NCI-H82 treated with DMSO at 0.1 percent for 48 hours (cell line): ENCODE results near the gene IGSF21.
"Not testable (repeated sequence)": the region's sequence is repeated elsewhere in the genome, so short reads cannot be mapped to it uniquely, and the experiment has no call there.

ENCODE experiments used
- DNase-seq: peaks from one replicate; lab custom pipeline; 2025; ENCODE audit not compliant: unreplicated experiment; lab: John Stamatoyannopoulos, UW

IGSF21 gene

GRCh38 chr1:18351735-18352134 lies 244.1 kb downstream of the IGSF21 start:
- DNase-seq, result peak; percentile 71

DNA sequence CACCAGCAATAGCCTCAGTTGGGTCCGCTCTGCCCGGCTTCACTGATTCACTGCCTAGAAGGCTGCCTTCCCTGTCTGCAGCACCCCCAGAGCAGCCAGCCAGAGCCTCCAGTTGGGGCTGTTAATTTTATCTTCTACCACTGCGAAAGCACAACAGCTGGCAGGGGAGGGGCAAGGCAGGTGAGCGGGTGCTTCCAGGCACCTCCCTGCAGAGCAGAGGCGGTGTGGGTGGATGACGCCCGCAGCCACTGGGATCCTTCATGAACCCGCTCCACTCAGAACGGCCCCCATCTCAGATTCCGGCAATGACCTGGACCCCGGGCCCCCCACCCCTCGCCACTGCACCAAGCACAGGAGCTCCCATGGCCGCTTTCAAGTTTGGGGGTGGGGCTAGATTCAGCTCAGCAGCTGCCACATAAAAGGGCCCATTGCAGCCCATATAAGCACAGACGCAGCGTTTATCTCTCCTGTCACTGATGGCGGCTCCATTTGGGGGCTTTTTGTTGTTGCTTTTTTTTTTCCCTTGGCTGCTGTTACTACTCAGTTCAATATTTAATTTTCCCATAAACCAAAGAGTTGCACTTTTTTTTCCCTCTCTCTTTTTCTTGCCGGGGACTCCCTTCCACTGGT lies 245.2 kb downstream of the IGSF21 start:
- peak; percentile 6 for DNase-seq

DNA sequence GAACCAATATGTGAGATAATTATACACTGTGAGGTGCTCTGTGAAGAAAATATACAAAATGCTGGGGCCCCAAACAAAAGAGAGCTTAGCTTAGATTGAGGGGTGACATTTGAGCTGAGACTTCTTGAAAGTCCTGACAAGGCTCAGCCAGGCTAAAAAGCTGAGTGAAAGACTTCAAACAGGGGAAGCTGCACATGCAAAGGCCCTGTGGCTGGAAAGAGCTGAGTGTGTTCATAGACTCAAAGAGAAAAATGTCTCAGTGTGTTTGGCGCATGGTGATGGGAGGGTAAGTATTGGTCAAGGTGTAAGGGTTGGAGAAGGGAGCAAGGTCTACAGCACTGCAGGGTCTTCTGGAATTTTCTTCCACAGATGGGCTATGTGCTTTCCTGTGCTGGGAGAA lies 245.9 kb downstream of the IGSF21 start:
- DNase-seq, result no peak

GRCh38 chr1:18353992-18354391 lies 246.4 kb downstream of the IGSF21 start:
- no peak for DNase-seq

GRCh38 chr1:18354612-18355011 lies 247.0 kb downstream of the IGSF21 start:
- DNase-seq, result no peak

- DNase-seq, result no peak
Observed at GRCh38 chr1:18357622-18358230, 250.1 kb downstream of the IGSF21 start.

- DNase-seq, result no peak
Observed at GRCh38 chr1:18358600-18358999, 251.0 kb downstream of the IGSF21 start.

DNA sequence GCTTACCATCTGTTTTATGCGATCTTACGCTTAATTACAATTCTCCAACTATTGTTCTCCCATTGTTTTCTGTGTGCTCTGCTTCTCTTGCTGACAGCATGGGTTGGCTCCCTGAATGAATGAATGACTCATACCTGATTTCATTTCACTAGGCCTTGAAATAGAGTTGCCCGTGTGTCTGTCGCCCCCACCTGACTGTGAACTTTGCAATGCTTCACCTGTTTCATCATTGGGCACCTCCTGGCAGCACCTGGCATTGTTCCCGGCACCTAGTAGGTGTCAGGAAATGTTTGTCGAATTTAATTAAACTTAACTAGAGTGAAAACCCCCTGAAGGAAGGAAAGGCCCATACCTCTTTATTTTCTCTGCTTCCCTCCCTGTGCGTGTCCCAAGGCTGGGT lies 252.7 kb downstream of the IGSF21 start:
- DNase-seq, result no peak

GRCh38 chr1:18362150-18362549 lies 254.6 kb downstream of the IGSF21 start:
- no peak for DNase-seq

- DNase-seq, result no peak
Observed at GRCh38 chr1:18363436-18363835, 255.8 kb downstream of the IGSF21 start.

DNA sequence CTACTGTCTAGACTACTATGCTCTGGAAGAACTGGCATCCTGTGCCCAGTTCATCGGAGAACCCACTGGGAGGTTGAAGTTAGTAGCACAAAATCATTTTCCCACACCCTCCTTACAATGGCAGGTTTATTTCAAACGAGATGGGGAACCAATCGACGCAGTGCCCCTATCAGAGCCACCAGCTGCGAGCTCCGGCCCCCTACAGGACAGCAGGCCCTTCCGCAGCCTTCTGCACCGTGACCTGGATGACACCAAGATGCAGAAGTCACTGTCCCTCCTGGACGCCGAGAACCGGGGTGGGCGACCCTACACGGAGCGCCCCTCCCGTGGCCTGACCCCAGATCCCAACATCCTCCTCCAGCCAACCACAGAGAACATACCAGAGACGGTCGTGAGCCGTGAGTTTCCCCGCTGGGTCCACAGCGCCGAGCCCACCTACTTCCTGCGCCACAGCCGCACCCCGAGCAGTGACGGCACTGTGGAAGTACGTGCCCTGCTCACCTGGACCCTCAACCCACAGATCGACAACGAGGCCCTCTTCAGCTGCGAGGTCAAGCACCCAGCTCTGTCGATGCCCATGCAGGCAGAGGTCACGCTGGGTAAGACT lies 257.6 kb downstream of the IGSF21 start:
- no peak for DNase-seq

DNA sequence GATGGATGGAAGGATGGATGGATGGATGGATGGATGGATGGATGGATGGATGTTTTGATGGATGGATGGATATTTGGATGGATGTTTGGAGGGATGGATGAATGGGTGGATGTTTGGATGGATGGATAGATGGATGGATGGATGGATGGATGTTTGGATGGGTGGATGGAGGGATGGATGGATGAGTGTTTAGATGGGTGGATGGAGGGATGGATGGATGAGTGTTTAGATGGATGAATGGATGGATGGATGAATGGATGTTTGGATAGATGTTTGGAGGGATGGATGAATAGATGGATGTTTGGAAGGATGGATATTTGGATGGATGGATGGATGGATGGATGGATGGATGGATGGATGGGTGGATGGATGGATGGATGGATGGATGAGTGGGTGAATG lies 264.9 kb downstream of the IGSF21 start:
- not testable (repeated sequence) for DNase-seq

DNA sequence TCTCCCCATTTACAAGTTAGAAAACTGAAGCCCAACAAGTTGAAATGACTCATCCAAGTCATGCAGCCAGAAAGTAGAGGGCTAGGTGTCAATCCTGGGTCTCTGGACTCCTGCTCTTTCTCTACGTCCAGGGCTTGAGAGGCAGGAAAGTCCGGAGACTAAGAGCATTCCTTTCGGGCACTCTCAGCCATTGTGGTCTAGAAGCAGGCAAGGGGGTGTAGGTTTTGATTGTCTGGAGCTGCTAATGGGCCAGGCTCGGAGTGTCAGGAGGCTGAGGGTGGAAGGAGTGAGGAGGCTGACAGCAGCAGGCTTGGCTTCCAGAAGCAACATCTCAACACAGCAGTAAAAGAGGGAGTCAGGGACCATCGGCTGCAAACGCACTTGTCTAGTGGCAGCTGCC lies 265.6 kb downstream of the IGSF21 start:
- DNase-seq, result no peak

- DNase-seq, result peak; percentile 18
Observed at GRCh38 chr1:18373882-18374493, 266.4 kb downstream of the IGSF21 start.

GRCh38 chr1:18376661-18377060 lies 269.1 kb downstream of the IGSF21 start:
- no peak for DNase-seq

DNA sequence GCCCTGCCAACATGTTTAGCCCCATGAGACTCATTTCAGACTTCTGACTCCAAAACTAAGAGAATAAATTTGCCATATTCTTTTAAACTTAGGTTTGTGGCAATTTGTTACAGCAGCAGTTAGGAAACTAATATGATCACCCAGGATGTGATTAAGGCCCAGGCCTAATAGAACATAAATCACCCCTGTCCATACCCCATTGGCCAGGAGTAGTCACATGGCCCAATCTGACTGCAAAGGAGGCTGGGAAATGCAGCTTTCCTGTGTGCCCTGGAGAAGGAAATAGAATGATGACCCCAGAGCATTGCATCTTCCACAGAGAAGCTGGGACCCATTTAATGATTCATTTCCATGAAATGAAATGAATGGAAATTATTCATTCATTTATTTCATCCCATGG lies 272.7 kb downstream of the IGSF21 start:
- DNase-seq, result no peak

DNA sequence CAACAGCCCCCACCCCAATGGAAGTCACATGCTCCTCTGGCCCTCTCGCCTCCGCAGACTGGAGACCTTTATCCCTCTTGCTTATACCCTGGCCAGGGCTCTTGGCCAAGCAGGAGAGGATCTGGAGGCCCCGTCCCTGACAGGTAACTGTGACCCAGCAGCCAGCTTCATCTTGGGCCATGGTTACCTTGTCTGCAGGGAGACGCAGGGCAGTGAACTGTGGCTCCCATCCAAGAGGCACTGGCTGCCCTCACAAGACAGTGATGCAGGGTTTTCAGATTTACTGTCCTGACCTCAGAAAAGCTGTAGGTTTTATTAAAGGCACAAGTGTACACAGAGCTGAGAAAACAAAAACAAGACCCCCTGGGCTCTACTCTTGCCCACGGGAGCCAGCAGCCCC lies 276.5 kb downstream of the IGSF21 start:
- no peak for DNase-seq

- no peak for DNase-seq
Observed at GRCh38 chr1:18384471-18384870, 276.9 kb downstream of the IGSF21 start.

GRCh38 chr1:18385239-18385790 lies 277.7 kb downstream of the IGSF21 start:
- peak; percentile 72 for DNase-seq

GRCh38 chr1:18386591-18386990 lies 279.0 kb downstream of the IGSF21 start:
- no peak for DNase-seq

DNA sequence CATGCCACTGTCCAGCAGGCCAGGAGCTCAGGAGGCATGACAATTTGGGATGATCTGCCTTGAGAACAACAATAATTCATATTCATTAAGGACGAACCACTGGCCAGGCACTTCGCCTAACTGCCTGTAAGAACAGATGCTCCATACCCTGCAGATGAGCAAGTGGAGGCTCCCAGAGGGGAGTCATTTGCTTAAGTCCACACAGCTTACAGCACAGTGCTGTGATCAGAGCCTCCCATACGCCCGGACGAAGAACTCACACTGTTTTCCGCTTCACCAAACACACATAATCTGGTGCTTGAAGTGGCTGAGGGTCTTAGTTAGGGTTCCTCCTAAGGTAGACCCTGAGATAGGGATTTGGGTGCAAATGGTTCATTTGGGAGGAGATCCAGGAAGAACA lies 279.7 kb downstream of the IGSF21 start:
- no peak for DNase-seq

- no peak for DNase-seq
Observed at GRCh38 chr1:18390953-18391352, 283.4 kb downstream of the IGSF21 start.
